ENCODE data around the gene SH3GLB2.

GRCh38 chr9:129063061-129063460 is 34.9 kb upstream of the SH3GLB2 start:
- TF ChIP-seq, protein P1, sequence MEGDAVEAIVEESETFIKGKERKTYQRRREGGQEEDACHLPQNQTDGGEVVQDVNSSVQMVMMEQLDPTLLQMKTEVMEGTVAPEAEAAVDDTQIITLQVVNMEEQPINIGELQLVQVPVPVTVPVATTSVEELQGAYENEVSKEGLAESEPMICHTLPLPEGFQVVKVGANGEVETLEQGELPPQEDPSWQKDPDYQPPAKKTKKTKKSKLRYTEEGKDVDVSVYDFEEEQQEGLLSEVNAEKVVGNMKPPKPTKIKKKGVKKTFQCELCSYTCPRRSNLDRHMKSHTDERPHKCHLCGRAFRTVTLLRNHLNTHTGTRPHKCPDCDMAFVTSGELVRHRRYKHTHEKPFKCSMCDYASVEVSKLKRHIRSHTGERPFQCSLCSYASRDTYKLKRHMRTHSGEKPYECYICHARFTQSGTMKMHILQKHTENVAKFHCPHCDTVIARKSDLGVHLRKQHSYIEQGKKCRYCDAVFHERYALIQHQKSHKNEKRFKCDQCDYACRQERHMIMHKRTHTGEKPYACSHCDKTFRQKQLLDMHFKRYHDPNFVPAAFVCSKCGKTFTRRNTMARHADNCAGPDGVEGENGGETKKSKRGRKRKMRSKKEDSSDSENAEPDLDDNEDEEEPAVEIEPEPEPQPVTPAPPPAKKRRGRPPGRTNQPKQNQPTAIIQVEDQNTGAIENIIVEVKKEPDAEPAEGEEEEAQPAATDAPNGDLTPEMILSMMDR (IDR thresholded peaks at IDR 0.05): no peak
- TF ChIP-seq POLR2A (IDR thresholded peaks at IDR 0.05): no peak
